ENCODE results near the gene ENGASE.

- TF ChIP-seq CTCF (conservative IDR thresholded peaks at IDR 0.05 in 1 of 2, IDR thresholded peaks at IDR 0.05 in 1 of 2; ENCODE audit: extremely low read depth in 1 of 2, insufficient read depth in 1 of 2, low read depth in 1 of 2, low read length in 2 of 2) (no peak), EZH2 (IDR thresholded peaks at IDR 0.05; ENCODE audit: borderline replicate concordance, low read length) (no peak)
These were observed 27.6 kb downstream of the ENGASE start for GRCh38 chr17:79102214-79102613.
